ENCODE results near the gene DOCK9.
"Not testable (repeated sequence)": the region's sequence is repeated elsewhere in the genome, so short reads cannot be mapped to it uniquely, and the experiment has no call there.

The DOCK9 gene

DNA sequence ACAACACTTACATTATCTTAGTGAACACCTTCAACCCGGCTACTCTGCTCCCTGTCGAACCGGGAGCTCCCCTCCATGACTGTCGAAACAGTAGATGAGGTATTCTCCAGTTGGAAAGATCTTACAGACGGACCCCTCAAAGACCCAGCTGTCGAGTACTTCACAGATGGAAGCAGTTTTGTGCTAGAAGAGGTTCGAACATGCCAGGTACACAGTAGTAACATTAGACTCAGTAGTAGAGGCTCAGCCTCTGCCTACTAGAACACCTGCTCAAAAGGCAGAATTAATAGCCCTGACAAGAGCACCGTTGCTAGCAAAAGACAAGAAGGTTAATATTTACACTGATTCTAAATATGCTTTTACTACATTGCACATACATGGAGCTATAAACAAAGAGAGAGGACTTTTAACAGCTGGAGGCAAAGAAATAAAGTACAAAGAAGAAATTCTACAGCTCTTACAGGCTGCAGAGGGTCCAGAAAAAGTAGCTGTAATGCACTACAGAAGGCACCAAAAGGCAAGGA lies 211.8 kb downstream of the DOCK9 start:
- H3K9ac ChIP-seq = no peak overlapping the region
- H3K27me3 ChIP-seq = no peaks in the 10 kb centered on the region
- H3K36me3 ChIP-seq = no peaks in the 10 kb centered on the region
- H3K4me3 ChIP-seq = no peak overlapping the region
- H3K4me1 ChIP-seq = no peaks in the 10 kb centered on the region
- no peak for TF ChIP-seq Cebpa-rat (IDR thresholded peaks at IDR 0.05)
- no peak overlapping the region for H3K4me2 ChIP-seq
- no peak overlapping the region for H3K27ac ChIP-seq
- H3K9me3 ChIP-seq = peaks cover 1% of the 10 kb centered on the region
- H4K20me1 ChIP-seq = no peaks in the 10 kb centered on the region

DNA sequence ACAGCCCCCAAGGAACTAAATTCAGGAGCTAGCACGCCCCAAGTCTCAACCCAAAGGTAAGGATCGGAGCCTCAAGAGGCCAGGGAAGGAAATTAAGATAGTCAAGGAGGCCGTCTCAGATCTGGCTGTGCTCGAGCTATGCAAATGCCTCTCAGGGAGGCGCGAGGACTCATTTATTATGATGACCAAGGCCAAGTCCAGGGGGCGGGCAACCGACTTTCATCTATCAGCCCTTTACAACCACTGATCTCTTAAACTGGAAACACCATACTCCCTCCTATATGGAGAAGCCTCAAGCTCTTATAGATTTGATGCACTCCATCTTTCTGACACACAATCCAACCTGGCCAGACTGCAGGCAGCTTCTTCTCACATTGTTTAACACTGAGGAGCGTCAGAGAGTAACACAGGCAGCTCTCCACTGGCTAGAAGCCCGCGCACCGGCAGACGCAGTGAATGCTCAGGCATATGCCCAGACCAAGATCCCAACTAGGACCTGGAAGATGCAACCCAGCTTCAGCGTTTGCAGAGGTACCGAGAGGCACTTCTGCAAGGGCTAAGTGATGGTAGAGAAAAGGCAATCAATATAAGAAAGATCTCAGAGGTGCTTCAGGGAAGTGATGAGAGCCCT lies 215.8 kb downstream of the DOCK9 start:
- Histone ChIP-seq H4K20me1 (no peaks in the 10 kb centered on the region), H3K9ac (no peak overlapping the region), H3K9me3 (peaks cover 21% of the 10 kb centered on the region), H3K36me3 (no peaks in the 10 kb centered on the region), H3K27ac (no peak overlapping the region), H3K4me3 (no peak overlapping the region), H3K4me2 (peak overlapping the region; percentile 43), H3K27me3 (no peaks in the 10 kb centered on the region), H3K4me1 (no peaks in the 10 kb centered on the region)
- TF ChIP-seq Cebpa-rat (IDR thresholded peaks at IDR 0.05) = no peak

DNA sequence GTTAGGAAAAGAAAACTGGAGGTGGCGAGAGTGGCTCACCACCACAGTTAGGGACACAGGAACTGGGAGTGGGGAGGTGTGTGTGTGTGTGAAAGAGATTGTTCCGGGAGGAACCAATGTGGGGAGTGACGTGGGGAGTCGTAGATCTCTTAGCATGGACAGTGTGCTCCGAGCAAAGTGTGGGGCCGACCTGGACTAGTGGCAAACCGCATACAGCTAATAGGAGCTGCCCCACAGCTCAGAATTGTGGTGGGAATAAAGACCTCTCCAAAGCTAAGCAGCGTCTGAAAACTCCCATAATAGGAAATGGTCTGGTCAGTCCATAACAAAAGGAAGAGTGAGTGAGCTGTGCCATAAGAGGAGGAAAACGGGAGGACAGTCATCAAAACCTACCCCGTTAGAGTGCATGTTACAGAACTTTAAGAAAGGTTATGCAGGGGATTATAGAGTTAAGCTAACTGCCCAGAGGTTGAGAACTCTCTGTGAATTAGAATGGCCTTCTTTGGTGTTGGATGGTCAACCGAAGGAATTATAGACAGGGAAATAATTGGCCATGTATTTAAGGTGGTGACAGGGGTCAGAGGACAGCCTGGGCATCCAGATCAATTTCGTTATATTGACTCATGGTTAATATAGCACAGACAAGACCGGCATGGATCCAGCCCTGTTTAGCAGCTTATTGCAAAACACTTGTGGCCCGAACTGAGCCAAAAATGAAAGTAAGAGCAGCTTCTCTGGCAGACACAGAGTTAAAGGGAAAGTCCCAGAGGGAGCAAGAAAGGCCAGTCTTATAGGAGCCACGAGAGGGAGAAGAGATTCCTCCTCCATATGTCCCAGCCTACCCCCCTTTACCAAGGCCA lies 216.5 kb downstream of the DOCK9 start:
- peaks cover 21% of the 10 kb centered on the region for H3K9me3 ChIP-seq
- H3K9ac ChIP-seq = no peak overlapping the region
- no peaks in the 10 kb centered on the region for H3K4me1 ChIP-seq
- TF ChIP-seq Cebpa-rat (IDR thresholded peaks at IDR 0.05) = no peak
- H3K36me3 ChIP-seq = no peaks in the 10 kb centered on the region
- H3K27ac ChIP-seq = no peak overlapping the region
- peak overlapping the region; percentile 43 for H3K4me2 ChIP-seq
- no peak overlapping the region for H3K4me3 ChIP-seq
- no peaks in the 10 kb centered on the region for H3K27me3 ChIP-seq
- no peaks in the 10 kb centered on the region for H4K20me1 ChIP-seq

DNA sequence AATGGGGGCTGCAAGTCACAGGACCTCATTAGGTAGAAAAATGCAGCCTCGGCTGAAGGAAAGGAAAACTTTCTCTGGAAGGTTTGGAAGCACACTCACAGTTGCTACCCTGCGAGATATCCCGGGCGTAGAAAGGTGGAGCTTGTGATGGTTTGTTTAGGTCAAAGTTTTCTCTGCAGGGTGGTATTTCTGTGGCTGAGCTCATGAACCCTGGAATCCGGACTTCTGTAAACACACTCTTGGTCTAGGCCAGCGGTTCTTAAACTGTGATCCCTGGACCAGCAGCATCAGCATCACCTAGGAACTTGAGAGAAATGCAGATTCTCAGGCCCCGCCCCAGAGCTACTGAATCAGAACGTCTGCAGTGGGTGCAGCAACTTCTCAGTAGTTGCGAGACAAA lies 222.1 kb downstream of the DOCK9 start:
- Histone ChIP-seq H3K4me1 (no peaks in the 10 kb centered on the region), H3K9me3 (peaks cover 40% of the 10 kb centered on the region), H3K9ac (no peak overlapping the region), H3K27ac (no peak overlapping the region), H4K20me1 (no peaks in the 10 kb centered on the region), H3K4me3 (no peak overlapping the region), H3K36me3 (no peaks in the 10 kb centered on the region), H3K4me2 (no peak overlapping the region), H3K27me3 (peaks cover 11% of the 10 kb centered on the region; the same call in 1 of the 2 replicates)
- TF ChIP-seq Cebpa-rat (IDR thresholded peaks at IDR 0.05) = no peak

DNA sequence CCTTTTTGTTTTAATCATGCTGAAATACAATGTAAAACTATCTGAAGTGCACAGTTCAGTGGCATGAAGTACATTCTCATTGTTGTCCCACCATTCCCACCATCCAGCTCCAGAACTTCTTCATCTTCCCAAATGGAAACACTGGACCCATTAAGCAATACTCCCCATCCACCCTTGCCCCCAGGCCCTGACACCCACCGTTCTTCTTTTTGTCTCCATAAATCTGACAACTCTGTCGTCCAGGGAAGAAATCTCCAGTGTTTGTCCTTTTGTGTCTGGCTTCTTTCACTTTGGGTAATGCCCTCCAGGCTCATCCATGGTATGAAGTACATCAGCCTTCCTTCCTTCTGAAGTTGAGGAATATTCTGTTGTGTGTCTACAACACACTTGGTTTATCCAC lies 222.7 kb downstream of the DOCK9 start:
- H3K9me3 ChIP-seq = peaks cover 34% of the 10 kb centered on the region
- H3K4me3 ChIP-seq = no peak overlapping the region
- H3K27me3 ChIP-seq = peaks cover 11% of the 10 kb centered on the region; the same call in 1 of the 2 replicates
- H3K27ac ChIP-seq = no peak overlapping the region
- H3K4me1 ChIP-seq = no peaks in the 10 kb centered on the region
- H3K36me3 ChIP-seq = no peaks in the 10 kb centered on the region
- H3K4me2 ChIP-seq = no peak overlapping the region
- no peak for TF ChIP-seq Cebpa-rat (IDR thresholded peaks at IDR 0.05)
- H3K9ac ChIP-seq = no peak overlapping the region
- H4K20me1 ChIP-seq = no peaks in the 10 kb centered on the region

DNA sequence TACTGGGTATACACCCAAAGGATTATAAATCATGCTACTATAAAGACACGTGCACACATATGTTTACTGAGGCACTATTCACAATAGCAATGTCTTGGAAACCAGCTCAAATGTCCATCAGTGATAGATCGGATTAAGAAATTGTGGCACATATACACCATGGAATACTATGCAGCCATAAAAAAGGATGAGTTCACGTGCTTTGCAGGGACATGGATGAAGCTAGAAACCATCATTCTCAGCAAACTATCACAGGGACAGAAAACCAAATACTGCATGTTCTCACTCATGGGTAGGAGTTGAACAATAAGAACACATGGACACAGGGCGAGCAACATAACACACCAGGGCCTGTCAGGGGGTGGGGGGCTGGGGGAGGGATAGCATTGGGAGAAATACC lies 223.4 kb downstream of the DOCK9 start:
- H3K27ac ChIP-seq, H3K4me2 ChIP-seq, H3K36me3 ChIP-seq, H3K4me1 ChIP-seq, H4K20me1 ChIP-seq, H3K4me3 ChIP-seq, H3K9ac ChIP-seq: not testable (repeated sequence)
- peaks cover 11% of the 10 kb centered on the region; the same call in 1 of the 2 replicates for H3K27me3 ChIP-seq
- peaks cover 29% of the 10 kb centered on the region for H3K9me3 ChIP-seq

DNA sequence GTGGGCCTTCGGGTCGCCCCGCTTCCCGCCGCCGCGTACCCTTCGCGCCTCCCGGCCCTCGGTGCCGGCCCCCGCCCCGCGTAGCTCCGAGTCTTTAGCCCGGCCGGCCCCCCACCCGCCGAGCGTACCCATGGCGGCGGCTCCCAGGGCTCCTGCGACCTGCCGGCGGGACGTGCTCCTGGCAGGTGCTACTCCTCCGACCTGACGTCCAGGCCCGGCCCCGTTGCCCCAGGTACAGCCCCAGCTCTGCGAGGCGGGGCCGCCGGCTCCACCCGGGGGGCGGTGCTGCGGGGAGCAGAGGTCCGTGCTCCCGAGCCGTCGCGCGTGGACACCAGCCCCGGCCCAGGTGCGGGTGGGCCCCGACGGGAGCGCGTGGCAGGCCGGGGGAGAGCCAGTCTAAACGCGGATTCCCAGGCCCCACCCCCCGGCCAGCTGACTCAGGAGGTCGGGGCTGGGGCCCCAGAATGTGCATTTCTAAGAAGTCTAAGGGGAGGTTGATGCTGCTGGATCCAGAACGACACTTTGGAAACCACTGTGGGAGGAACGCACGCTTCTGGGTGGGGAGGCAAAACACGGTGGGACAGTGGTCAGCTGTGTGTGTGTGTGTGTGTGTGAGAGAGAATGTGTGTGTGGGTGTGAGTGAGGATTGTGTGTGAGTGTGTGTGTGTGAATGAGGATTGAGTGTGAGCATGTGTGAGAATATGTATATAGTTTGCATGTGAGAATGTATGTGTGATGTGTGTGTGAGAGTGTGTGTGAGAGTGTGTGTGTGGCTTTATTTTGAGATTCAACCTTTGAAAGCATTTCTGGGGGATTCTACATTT lies 225.2 kb downstream of the DOCK9 start, which contains the start of gene SLC15A1:
Gene SLC15A1 (minus strand): TSS at position 206 of the 824 bp plus-strand sequence. CDS start 74 bp downstream, at position 132.
- Histone ChIP-seq H4K20me1 (no peaks in the 10 kb centered on the region), H3K27ac (no peak within 1 kb of the TSS), H3K4me2 (no peak within 1 kb of the TSS), H3K4me1 (no peaks in the 10 kb centered on the region), H3K27me3 (peaks cover 11% of the 10 kb centered on the region; the same call in 1 of the 2 replicates), H3K9me3 (peaks cover 24% of the 10 kb centered on the region), H3K9ac (no peak within 1 kb of the TSS), H3K36me3 (no peaks in the 10 kb centered on the region), H3K4me3 (0 out of 2 replicates have a peak within 1 kb of the TSS, but pooled peaks have one; percentile 36)
- no peak for TF ChIP-seq Cebpa-rat (IDR thresholded peaks at IDR 0.05)

DNA sequence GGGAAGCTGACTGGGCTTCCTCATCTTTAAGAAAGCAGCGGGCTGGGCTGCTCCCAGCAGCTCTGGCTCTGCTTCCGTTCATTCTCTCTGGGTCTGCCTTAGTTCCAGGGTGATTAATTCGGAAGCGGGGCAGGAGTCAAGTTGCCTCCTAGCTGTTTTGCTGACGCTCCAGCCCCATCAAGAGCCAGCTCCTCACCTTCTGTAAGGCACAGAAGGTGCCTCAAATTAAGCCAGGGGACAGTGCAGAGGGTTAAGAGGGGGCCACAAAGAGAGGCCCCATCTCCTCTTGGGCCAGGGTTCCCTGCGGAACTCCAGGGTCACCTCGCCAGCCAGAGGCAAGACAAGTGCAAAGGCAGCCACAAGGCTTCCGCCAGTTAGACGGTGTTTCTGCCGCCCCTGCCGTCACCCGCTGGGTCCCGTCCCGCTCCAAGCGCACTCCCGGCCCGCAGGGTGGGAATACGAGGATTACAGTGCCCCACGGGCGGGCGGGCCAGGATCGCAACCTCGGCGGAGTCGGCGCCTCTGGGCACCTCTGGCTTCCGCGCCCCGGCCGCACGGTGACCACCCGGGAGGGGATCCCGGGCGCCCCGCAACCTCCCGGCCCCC lies 225.9 kb downstream of the DOCK9 start:
- Histone ChIP-seq H3K27ac (no peak overlapping the region), H3K36me3 (no peaks in the 10 kb centered on the region), H4K20me1 (no peaks in the 10 kb centered on the region), H3K4me1 (no peaks in the 10 kb centered on the region), H3K4me2 (no peak overlapping the region), H3K27me3 (peaks cover 11% of the 10 kb centered on the region; the same call in 1 of the 2 replicates), H3K4me3 (no peak overlapping the region), H3K9ac (no peak overlapping the region), H3K9me3 (peaks cover 24% of the 10 kb centered on the region)
- no peak for TF ChIP-seq Cebpa-rat (IDR thresholded peaks at IDR 0.05)

DNA sequence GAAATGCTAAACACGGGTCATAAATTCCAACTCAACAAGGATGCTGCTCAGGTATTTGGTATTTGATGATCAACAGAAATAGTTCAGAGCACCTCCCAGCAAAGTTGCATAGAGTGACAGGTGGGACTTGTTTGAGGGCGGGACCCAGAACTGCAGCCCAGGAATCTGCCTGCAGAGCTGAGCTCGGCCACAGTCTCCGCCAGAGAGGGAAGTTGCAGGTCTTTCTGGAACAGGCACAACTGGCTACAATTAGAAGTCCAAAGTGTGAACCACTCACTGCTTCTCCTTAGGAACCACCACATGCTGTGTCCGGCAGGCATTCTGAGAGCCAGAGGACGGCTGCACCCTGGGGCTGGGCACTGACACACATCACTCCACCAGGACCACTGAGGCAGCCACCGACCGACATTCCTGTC lies 226.5 kb downstream of the DOCK9 start:
- Histone ChIP-seq H3K4me2 (no peak overlapping the region), H3K9me3 (peaks cover 24% of the 10 kb centered on the region), H3K27me3 (peaks cover 11% of the 10 kb centered on the region; the same call in 1 of the 2 replicates), H3K4me1 (no peaks in the 10 kb centered on the region), H3K4me3 (no peak overlapping the region), H4K20me1 (no peaks in the 10 kb centered on the region), H3K9ac (no peak overlapping the region), H3K36me3 (no peaks in the 10 kb centered on the region), H3K27ac (no peak overlapping the region)
- TF ChIP-seq Cebpa-rat (IDR thresholded peaks at IDR 0.05) = no peak

All from BLaER1 (cell line).